ENCODE data around the gene KRTAP10-5.

DNA sequence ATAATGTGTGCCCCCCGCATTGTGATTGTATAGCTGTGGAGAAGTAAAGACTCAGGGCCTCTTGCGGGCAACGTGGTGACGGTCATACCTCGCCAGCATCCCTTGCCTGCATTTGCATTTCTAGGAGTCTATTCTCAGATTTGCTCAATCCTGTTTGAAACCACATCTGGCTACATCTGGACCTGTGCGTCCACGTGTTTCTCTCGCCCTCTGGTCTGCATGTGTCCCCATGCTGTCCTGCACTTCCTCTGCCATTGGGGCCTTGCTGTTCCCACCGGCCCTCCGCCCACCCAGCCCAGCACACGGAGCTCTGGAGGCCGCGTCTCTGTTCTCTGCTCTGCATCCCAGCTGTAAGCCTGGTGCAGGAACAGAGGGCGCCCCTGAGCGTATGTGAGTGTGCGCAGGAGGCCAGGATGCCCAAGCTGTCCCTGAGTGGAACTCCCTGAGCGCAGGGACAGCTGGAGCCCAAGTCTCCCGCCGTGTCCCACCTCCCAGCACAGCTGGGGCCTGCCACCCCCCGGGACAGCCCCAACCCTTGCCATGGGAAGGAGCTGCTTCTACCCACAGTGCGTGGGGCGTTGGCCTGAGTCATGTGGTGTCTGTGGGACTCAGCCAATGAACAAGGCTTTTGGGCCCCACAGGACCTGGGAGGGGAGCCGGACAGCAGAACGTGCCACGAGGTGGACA is 30.7 kb downstream of the KRTAP10-5 start:
- TF ChIP-seq, protein P1, sequence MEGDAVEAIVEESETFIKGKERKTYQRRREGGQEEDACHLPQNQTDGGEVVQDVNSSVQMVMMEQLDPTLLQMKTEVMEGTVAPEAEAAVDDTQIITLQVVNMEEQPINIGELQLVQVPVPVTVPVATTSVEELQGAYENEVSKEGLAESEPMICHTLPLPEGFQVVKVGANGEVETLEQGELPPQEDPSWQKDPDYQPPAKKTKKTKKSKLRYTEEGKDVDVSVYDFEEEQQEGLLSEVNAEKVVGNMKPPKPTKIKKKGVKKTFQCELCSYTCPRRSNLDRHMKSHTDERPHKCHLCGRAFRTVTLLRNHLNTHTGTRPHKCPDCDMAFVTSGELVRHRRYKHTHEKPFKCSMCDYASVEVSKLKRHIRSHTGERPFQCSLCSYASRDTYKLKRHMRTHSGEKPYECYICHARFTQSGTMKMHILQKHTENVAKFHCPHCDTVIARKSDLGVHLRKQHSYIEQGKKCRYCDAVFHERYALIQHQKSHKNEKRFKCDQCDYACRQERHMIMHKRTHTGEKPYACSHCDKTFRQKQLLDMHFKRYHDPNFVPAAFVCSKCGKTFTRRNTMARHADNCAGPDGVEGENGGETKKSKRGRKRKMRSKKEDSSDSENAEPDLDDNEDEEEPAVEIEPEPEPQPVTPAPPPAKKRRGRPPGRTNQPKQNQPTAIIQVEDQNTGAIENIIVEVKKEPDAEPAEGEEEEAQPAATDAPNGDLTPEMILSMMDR (IDR thresholded peaks at IDR 0.05), result no peak
- TF ChIP-seq TCF7L2 (IDR thresholded peaks at IDR 0.05; ENCODE audit: low read depth, low read length), result no peak
- no peak for TF ChIP-seq POLR2AphosphoS5 (IDR thresholded peaks at IDR 0.05; ENCODE audit: low read depth, low read length)
